ENCODE data around the gene UNC45B. TPM values are rescaled to one million over a fixed set of nuclear protein-coding genes. Genes with fewer than 3 reads are reported as not detected.
"Not testable (repeated sequence)": the region's sequence is repeated elsewhere in the genome, so short reads cannot be mapped to it uniquely, and the experiment has no call there.

The UNC45B gene
- polyA plus RNA-seq, 1 donor = 226 TPM

GRCh38 chr17:35171834-35172233 is 24.2 kb downstream of the UNC45B start:
- no peak for DNase-seq (ENCODE audit: low read depth)

GRCh38 chr17:35172321-35172720 is 24.7 kb downstream of the UNC45B start:
- DNase-seq (ENCODE audit: low read depth) = not testable (repeated sequence)

- DNase-seq (ENCODE audit: low read depth) = no peak
These were observed 27.3 kb downstream of the UNC45B start for GRCh38 chr17:35174835-35175334.

- DNase-seq (ENCODE audit: low read depth) = no peak
These were observed 28.2 kb downstream of the UNC45B start for GRCh38 chr17:35175638-35176415.

- DNase-seq (ENCODE audit: low read depth) = no peak
These were observed 29.3 kb downstream of the UNC45B start for GRCh38 chr17:35176897-35177296.

- DNase-seq (ENCODE audit: low read depth) = not testable (repeated sequence)
These were observed 31.8 kb downstream of the UNC45B start for GRCh38 chr17:35179379-35179778.

GRCh38 chr17:35183332-35183731 is 35.7 kb downstream of the UNC45B start:
- DNase-seq (ENCODE audit: low read depth) = no peak

GRCh38 chr17:35184274-35184673 is 36.7 kb downstream of the UNC45B start:
- DNase-seq (ENCODE audit: low read depth) = no peak

- no peak for DNase-seq (ENCODE audit: low read depth)
These were observed 38.2 kb downstream of the UNC45B start for GRCh38 chr17:35185849-35186248.

GRCh38 chr17:35187481-35187880 is 39.9 kb downstream of the UNC45B start:
- no peak for DNase-seq (ENCODE audit: low read depth)

- DNase-seq (ENCODE audit: low read depth) = no peak
These were observed 40.5 kb downstream of the UNC45B start for GRCh38 chr17:35188111-35188510.

GRCh38 chr17:35189291-35189690 is 41.7 kb downstream of the UNC45B start:
- DNase-seq (ENCODE audit: low read depth) = no peak

GRCh38 chr17:35191001-35191695 is 43.5 kb downstream of the UNC45B start:
- DNase-seq (ENCODE audit: low read depth) = no peak

GRCh38 chr17:35192708-35193107 is 45.1 kb downstream of the UNC45B start:
- no peak for DNase-seq (ENCODE audit: low read depth)

- DNase-seq (ENCODE audit: low read depth) = not testable (repeated sequence)
These were observed 46.4 kb downstream of the UNC45B start, which contains the start of gene SLC35G3 for GRCh38 chr17:35194001-35194400. SLC35G3 (minus strand) TSS chr17:35194393; CDS start chr17:35194307, 86 bp downstream.

GRCh38 chr17:35195062-35195461 is 47.4 kb downstream of the UNC45B start:
- not testable (repeated sequence) for DNase-seq (ENCODE audit: low read depth)

- DNase-seq (ENCODE audit: low read depth) = not testable (repeated sequence)
These were observed 55.0 kb downstream of the UNC45B start for GRCh38 chr17:35202582-35202981.

GRCh38 chr17:35210741-35211140 is 63.1 kb downstream of the UNC45B start:
- no peak for DNase-seq (ENCODE audit: low read depth)

- DNase-seq (ENCODE audit: low read depth) = no peak
These were observed 65.1 kb downstream of the UNC45B start for GRCh38 chr17:35212668-35213067.

- no peak for DNase-seq (ENCODE audit: low read depth)
These were observed 65.9 kb downstream of the UNC45B start for GRCh38 chr17:35213412-35213940.

GRCh38 chr17:35214192-35214591 is 66.6 kb downstream of the UNC45B start:
- no peak for DNase-seq (ENCODE audit: low read depth)

GRCh38 chr17:35214631-35215273 is 67.1 kb downstream of the UNC45B start:
- DNase-seq (ENCODE audit: low read depth) = no peak

Data from forelimb muscle (tissue), 1 donor.